HG03060 (cell line): ENCODE data around the gene SPAG5.

Experiments used
- ATAC-seq: cut with Tn5 transposase; IDR thresholded peaks from one replicate; pipeline ENCODE4 v1.9.1; 2021; ENCODE audit warnings: low read depth, moderate number of reproducible peaks; ENCODE audit not compliant: unreplicated experiment

SPAG5 gene

DNA sequence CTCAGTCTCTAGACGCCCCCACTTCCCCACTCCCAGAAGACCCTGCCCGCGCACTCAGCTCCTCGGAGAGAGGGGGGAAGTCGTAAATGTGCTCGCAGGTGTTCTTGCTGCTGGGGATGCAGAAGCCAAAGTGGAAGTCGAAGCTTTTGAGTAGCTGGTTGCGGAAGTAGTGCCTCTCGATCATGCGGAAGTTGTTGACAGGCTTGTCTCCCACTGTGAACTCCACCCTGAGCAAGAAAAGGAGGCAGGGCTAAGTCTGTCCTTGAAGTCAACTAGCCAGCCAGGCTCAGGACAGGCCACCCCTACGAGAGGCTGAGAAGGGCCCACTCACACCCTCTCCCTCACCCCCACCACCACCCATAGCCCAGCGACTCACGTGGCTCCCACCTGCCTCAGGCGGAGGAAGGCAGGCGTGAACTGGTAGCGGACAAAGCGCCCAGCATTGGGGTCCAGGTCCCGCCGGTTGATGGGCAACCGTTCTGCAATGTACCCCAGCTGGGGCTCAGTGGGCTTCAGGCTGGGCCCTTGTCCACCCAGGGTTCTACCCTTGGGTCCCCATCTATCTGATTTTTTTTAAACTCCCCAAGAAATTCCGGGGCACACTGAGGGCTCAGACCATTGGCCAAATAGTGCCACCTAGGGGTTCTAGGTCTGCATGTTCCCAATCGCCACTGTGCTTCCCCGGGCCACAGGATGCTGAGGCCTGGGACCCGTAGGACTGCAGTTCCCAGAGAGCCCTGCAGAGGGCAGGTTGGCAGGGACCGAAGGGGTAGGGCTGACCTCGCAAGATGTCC is 51.0 kb downstream of the SPAG5 start:
- no peak for ATAC-seq

DNA sequence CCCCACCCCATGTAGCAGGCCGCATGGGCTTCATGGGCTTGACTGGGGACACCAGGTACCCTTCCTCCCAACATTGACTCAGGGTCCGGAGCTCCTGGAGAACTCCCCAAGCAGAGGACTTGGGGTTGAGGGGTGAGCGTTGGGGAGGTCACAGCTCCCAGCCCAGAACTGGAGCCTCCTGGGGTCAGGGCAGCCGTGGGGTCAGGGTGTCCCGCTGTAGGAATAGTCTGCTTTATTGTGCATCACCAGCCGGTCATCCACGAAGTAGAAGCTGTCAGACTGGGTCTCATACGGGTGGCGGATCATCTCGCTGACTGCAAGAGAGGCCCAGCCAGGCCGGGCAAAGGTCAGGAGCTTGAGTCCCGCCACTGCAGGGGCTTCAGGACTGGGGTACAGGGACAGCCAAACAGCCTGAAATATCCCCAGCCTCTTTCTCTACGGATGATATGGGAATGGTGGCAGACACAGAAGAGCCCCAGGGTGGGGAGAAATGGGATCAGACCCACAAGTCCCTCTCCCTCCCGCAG is 51.7 kb downstream of the SPAG5 start:
- ATAC-seq, result no peak

DNA sequence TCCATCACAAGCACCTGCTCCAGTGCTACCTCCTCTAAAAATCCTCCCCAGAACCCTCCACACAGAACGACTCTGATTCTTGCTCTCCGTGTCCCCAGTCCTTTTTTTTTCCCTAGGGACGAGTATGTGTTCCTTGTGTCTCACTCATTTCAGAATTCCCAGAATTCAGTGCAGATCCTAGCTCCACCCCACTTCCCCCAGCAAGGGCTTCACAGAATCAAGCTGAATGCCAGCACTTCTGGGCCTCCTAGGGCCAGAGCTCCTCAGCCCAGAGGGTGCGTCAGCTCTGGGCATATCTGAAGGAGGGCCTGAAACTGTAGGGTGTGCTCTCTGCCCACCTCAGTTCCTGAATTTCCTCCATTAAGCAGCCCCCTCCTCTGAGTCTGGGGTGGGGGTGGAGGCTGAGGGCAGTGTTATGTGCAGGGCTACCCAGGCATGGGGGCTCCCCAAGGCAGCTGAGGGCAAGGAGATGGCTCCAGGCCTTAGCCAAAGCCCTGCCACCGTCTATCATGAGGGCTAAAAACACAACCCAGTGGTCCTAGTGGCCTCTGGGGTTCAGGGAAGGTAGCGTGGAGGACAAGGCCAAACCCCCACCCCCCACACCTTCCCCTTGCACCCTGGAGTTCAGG is 52.9 kb downstream of the SPAG5 start:
- no peak for ATAC-seq

DNA sequence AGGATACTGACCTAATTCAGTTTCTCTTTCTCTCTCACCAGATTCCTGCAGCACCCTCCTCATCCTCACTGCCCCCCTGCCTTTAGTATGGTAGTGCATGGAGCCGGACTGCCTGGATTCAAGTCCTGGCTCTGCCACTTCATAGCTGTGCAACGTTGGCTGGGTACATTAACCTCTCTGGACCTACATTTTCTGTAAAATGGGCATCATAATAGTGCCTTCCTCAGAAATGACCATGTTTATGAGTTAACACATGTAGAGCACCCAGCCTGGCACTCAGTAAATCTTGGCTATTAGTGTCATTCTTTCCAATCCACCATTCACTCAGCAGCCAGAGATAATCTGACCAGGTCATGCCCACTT is 53.7 kb downstream of the SPAG5 start:
- no peak for ATAC-seq

DNA sequence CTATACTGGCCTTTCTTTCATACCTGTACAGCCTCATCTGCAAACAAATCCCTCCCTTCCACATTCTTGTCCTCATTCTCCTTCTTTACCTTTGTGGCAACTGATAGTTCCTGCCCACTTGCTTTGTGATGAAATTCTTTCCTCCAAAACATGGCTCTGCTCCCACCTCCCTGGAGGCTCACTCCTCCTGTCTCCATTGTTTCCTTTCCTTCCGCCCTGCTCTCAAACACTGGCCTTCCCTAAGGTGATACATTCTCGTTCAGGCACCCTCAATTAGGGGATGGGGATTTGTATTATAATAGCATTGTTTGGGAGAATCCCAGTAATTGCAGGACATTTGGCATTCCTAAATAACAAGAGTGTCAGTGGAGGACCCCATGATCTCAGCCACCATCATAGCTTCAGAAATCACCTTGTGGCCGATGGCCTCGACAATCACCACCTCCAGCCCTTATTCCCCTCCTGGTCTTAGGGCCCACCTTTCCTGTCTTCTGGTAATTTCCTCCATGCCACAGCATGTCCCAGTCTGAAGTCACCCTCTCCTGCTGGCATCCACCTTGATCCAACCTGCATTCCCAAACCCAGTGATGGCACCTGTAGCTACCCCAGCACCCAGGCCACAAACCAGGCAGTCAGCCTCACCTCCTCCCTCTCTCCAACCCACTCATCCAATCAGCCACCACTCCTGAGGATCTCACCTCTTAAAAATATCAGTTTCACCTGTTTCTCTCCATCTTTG is 54.3 kb downstream of the SPAG5 start:
- ATAC-seq, result no peak

DNA sequence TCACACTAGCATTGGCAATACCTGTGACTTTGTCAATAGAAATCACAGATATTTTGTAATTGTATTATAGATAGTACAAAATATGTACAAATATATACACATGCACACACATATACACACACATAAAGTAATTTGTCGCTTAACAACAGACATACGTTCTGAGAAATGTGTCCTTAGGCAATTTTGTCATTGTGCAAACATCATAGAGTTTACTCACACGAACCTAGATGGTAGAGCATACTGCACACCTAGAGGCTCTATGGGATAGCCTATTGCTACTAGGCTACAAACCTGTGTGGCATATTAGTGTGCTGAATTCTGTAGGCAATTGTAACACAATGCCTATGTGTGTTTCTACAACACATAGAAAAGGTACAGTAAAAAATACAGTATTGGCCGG is 57.4 kb downstream of the SPAG5 start:
- no peak for ATAC-seq

DNA sequence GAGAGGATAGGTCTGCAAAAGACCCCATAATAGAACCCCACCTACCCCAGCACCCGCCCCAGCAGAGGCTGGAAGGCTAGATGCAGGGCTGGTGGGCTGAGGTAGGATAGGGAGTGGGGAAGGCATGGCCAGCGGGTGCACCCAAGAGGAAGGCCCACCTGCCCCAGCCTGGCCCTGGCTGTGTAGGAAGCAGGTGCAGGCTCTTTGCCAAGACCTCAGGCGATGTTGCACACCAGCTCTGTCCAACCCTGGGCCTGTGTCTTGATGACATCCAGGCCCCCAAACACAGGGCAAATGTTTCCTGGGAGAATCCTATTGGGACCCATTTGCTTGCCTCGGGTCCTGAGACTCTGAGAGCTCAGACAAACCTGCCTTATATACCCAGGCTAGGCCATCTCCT is 58.6 kb downstream of the SPAG5 start:
- no peak for ATAC-seq

DNA sequence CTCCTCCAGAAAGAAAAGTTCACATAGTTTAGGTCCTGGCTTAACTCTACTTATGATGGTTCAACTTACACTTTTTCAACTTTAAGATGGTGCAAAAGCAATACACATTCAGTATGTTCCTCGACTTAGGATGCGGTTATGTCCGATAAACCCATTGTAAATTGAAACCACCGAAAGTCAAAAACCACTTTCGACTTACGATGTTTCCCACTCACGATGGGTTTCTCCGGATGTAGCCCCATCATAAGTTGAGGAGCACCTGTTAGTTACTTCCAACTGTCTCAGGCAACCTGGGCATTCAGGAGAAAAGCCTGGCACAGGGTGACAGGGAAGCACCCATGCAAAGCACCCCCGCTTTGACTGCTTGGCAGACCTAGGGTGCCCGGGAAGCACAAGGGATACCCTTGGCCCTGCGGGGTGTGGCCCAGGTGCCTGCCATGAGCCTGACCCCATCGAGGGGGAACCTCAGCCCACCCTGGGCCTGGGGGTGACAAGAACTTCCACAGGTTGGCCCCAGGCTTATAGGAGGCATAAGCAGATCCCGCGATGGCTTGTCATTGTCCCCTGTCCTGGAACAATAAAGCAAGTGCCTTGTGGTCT is 60.4 kb downstream of the SPAG5 start:
- ATAC-seq, result no peak

DNA sequence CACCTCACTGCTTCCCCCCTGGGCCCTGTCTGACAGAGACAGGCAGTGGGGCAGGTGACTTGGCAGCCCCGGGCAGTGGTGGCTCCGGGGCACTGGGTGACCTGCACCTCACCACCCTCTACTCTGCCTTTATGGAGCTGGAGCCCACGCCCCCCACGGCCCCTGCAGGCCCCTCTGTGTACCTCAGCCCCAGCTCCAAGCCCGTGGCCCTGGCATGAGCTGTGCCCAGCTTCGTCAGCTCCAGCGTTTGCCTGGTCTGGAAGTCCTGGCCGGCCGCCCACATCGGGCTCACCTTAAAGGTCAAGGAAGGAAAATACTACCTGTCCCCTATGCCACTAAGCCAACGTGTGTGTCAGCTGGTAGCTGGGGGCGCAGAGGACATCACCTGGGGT is 61.6 kb downstream of the SPAG5 start:
- no peak for ATAC-seq

DNA sequence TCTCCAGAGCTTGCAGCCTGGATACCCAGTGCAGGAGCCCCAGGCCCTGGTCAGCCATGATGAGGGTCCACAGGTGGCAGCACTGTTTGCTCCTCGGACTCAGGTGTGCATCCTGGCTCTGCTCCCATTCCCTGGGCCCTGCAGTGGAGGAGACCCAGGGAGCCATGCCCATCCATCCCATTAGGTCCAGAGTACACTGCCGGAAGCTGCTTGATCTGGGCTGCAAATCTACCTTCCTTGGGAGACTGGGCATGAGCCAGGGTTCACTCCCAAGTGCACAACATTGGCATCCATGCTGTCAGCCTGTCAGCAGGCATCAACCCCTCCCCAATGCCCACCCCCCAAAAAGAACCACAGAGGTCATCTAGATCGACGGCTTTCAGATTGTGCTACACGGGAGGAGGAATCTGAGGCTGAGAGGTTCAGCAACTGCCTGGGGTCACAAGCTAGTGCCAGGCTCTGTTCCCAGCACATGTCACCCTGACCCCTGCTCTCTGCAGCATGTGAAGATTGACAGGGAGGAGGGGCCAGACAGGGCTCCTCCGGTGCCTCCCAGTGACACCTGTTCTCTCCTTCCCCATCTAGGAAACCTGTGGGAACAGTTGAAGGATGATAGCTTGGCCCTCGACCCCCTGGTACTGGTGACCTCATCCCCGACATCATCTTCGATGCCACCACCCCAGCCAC is 62.1 kb downstream of the SPAG5 start:
- ATAC-seq, result no peak

DNA sequence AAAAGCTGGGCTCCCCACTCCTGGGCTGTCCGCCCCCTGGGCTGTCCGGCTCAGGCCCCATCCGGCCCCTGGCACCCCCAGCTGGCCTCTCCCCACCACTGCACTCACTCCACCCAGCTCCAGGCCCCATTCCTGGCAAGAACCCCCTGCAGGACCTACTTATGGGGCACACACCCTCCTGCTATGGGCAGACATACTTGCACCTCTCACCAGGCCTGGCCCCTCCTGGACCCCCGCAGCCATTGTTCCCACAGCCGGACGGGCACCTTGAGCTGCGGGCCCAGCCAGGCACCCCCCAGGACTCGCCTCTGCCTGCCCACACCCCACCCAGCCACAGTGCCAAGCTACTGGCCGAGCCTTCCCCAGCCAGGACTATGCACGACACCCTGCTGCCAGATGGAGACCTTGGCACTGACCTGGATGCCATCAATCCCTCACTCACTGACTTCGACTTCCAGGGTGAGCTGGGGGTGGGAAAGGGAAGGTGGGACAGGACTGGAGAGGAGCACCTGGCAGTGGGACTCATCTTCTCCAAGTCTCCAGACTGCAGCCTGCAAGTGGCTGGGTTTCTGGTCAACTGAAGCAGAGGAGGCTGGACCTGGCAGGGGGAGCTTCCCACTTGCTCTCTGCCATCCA is 64.0 kb downstream of the SPAG5 start:
- ATAC-seq, result no peak

DNA sequence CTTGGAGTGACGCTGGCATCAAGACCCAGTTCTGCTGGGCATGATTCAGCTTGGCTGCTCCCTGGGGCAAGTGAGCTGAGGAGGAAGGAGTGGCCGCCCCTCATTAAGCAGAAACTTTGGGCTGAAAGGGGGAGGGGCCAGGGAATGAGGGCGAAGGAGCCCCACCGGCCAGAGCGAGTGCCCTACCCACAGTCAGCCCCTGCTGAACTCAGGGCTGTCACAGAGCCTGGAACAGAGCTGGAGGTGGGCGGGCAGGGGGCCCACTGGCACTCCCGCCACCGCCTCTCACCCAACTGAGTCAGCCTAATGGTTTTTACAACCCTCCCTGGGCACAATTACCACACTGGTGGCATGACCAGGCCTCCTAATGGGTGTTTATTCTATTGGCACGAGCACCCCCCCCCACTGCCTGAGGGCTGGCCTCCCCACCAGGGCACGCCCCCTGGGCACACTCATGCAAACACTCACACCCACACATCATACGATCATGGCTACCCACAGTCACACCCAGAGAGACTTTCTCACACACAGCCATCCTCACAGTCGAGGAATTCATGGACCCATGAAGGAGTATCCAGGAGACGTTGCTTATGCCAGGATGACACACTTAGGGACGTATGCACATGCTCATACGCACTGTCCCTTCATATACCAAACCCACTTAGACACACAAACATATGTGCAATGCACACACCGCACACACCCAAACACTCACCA is 65.6 kb downstream of the SPAG5 start:
- ATAC-seq, result no peak

DNA sequence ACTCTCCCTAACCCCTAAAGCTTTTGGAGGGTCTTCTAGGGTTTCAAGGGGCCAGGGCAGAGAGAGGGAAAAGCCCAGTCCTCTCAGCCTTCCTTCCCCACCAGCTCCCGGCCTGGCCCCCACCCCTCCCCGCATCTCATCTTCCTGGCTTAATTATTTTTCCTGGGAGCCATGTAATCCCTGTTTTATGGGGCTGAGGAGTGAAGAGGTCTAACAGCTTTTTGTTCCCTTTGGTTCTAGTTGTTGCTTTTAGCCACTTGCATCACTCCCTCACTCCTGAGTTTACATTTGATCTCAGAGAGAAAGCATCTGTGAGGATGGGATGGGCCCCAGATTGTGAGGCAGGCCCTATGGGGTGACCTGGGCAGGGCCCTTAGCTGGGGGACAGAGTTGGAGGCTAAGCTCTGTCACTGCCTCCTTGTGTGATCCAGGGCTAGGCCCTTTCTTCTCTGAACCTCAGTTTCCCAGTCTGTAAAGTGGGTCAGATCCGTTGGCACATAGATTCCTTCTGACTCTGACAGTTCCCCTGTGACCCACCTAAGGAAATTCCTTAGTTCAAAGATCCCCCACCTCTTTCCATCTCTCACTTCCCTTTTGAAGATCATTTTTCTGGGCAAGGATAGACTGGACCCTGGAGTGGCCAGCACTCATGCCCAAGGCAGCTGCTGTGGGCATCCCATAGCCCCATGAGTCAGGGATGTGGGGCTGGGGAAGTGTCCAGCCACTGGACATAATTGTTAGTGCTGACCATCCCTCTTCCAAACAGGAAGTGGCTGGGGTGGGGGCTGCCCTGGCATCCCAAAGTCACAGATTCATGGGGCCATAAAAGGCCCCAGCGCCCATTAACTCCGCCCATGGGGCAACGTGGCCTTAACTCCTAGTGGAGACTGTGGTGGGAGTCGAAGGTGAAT is 66.5 kb downstream of the SPAG5 start:
- no peak for ATAC-seq

DNA sequence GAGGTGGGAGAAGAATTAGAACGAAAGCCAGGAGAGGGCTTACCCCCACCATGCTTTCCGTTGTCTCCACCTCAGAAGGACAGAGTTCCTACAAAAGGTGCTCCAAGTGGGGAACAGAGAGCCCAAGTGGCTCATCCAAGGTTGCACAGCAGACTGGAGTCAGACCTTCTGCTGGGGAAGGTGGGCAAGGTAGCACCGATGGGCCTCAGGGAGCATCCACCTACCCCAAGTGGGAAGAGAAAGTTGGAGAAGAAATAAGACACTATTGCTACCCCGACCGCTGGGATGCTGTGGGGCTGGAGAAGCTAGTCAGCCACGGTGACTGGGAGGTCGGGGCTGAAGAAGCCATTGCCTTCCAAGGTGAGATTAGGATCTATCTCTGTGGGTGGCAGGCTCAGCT is 67.9 kb downstream of the SPAG5 start:
- ATAC-seq, result no peak

DNA sequence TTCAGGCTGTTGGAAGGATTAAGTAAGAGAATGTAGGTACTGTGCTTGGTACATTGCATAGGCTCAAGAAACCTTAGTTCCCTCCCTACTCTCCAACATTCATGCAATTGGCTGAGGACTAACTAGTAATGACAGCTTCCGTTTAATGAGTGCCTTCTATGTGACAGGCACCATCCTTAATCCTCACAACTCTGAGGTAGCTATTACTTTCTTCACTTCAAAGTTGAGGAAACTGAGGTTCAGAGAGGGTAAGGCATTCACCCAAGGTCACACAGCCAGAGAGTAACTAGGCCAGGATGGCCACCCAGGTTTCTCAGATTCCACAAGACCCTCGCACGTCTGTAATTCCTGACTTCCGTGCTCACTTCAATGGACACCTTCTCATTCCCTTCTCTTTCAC is 68.6 kb downstream of the SPAG5 start:
- no peak for ATAC-seq

DNA sequence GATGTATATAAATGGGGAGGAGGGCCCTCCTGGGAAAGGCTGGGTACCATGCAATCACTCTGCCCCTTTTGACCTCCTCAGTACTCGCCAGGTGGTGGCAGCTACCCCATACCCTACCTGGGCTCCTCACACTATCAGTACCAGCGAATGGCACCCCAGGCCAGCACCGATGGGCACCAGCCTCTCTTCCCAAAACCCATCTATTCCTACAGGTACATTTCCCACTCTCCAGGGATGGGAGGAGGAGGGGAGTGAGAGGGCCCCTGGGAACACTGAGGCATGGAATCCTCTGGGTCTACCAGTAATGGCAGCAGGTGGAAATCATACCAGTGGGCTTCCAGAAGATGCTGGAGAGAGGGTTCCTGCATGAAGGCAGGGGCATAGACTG is 69.8 kb downstream of the SPAG5 start:
- no peak for ATAC-seq

DNA sequence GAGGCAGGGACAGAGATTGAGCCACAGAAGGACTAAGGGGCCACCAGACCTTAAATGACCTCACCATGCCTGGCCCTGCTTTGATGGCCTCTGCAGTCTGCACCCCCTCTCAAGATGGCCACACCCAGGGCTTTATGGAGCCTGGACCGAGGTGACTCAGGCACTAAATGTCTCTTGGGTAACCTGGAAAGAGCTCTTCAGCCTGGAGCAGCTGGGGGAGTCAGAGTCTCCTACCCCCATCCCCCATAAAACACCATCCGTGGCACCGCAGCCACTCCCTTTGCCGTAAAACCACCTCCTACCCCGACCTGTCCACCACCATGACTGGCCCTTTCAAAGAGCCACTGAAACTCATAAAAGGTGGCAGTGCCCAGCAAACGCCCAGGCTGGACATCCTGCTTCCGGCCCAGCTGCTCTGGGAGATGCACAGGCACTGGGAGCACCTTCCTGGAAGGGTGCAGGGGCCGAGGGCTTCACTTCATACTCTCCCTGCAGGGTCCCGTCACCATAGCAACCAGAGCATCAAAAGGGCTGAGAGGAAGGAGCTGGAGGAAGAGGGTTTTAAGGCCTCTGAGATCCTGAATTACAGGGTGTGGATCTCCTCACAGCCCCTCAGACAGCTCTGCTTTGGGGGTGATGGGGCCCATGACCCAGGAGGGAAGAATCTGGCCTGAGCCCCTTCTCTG is 70.4 kb downstream of the SPAG5 start:
- no peak for ATAC-seq

DNA sequence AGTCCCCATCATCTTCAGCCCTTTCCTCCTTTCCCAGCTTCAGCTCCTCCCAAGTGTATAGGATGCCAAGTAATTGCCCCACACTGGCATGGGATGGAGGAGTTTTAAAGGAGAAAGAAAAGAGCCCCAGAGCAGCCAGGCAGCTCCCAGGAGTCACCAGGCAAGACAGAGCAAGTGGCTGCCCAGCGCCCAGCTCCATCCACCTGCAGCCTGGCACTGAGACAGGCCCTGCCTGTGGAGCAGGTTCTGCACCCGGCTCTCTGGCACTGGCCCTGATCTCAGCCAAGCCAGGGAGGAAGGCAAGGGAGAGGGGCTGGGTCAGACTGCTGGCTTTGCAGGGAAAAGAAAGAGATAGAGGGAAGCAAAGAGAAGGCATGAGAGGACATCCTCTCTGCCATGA is 71.0 kb downstream of the SPAG5 start:
- ATAC-seq, result no peak
